ENCODE data around the gene ANKRD2.

Gene ANKRD2

GRCh38 chr10:97631098-97631497, 58.5 kb downstream of the ANKRD2 start:
- TF ChIP-seq TCF12 (IDR thresholded peaks at IDR 0.05; ENCODE audit: low read depth) (no peak), TEAD4 (IDR thresholded peaks at IDR 0.05) (no peak), TAF1 (IDR thresholded peaks at IDR 0.05; ENCODE audit: low read depth) (no peak), MAX (IDR thresholded peaks at IDR 0.05) (no peak), FOXM1 (IDR thresholded peaks at IDR 0.05; ENCODE audit: borderline replicate concordance, low read depth) (no peak), RAD21 (IDR thresholded peaks at IDR 0.05; ENCODE audit: low read depth) (no peak), REST (IDR thresholded peaks at IDR 0.05; ENCODE audit: low read depth) (no peak), EGR1 (IDR thresholded peaks at IDR 0.05) (no peak), CEBPB (IDR thresholded peaks at IDR 0.05) (no peak), CREB1 (IDR thresholded peaks at IDR 0.05; ENCODE audit: low read depth) (no peak)

- TF ChIP-seq ZBTB7A (IDR thresholded peaks at IDR 0.05; ENCODE audit: low read depth) (peak; percentile 75), TAF1 (IDR thresholded peaks at IDR 0.05; ENCODE audit: low read depth) (peak; percentile 91), USF1 (IDR thresholded peaks at IDR 0.05) (0 out of 2 replicates have a peak, but pooled peaks have one; percentile 45), FOXM1 (IDR thresholded peaks at IDR 0.05; ENCODE audit: borderline replicate concordance, low read depth) (no peak), MAX (IDR thresholded peaks at IDR 0.05) (peak; percentile 57), CREB1 (IDR thresholded peaks at IDR 0.05; ENCODE audit: low read depth) (peak; percentile 49; the same call in 1 of the 2 replicates), NFIC (IDR thresholded peaks at IDR 0.05) (no peak), CEBPB (IDR thresholded peaks at IDR 0.05) (peak; percentile 64), YY1 (IDR thresholded peaks at IDR 0.05; ENCODE audit: low read depth) (peak; percentile 100), TCF12 (IDR thresholded peaks at IDR 0.05; ENCODE audit: low read depth) (0 out of 2 replicates have a peak, but pooled peaks have one; percentile 33), EP300 (IDR thresholded peaks at IDR 0.05; ENCODE audit: borderline replicate concordance) (no peak), EGR1 (IDR thresholded peaks at IDR 0.05) (peak; percentile 85), REST (IDR thresholded peaks at IDR 0.05; ENCODE audit: low read depth) (0 out of 2 replicates have a peak, but pooled peaks have one; percentile 19)
These were observed 60.6 kb downstream of the ANKRD2 start, which contains the start of gene MORN4 for GRCh38 chr10:97632949-97633884. TSS of gene MORN4 (minus strand) at chr10:97633500. CDS start at chr10:97619653, 13,847 bp downstream.

All from Ishikawa (cell line).